ENCODE results near the gene RAD51.
A peak's percentile ranks its signal among the peaks of the same experiment; 100 is the strongest.

RAD51 gene

DNA sequence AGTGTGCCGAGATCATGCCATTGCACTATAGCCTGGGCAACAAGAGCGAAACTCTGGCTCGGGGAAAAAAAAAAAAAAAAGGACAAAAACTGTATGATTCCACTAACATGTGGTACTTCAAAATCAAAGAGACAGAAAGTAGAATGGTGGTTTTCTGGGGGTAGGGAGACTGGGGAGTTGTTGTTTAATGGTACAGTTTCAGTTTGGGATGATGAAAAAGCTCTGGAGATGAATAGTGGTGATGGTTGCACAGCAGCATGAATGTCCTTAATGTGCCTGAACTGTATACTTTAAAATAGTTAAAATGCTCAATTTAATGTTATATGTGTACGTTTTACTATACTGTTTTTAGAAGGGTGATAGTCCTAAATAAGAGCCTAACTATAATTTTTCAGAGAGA lies 27.4 kb downstream of the RAD51 start:
- Histone ChIP-seq H3K79me2 (ENCODE audit: insufficient read depth, low read depth) (no peaks in the 10 kb centered on the region), H3K4me2 (no peak overlapping the region), H3K36me3 (ENCODE audit: insufficient read depth) (no peaks in the 10 kb centered on the region; the same call in 1 of the 2 replicates)

GRCh38 chr15:40722934-40723333 lies 28.0 kb downstream of the RAD51 start:
- H3K9ac ChIP-seq, result no peak overlapping the region
- H3K27ac ChIP-seq, result no peak overlapping the region
- H3K36me3 ChIP-seq (ENCODE audit: insufficient read depth), result no peaks in the 10 kb centered on the region; the same call in 1 of the 2 replicates
- H3K27me3 ChIP-seq (ENCODE audit: insufficient read depth, low read depth), result no peaks in the 10 kb centered on the region
- H3K4me2 ChIP-seq, result no peak overlapping the region
- TF ChIP-seq, protein P1, sequence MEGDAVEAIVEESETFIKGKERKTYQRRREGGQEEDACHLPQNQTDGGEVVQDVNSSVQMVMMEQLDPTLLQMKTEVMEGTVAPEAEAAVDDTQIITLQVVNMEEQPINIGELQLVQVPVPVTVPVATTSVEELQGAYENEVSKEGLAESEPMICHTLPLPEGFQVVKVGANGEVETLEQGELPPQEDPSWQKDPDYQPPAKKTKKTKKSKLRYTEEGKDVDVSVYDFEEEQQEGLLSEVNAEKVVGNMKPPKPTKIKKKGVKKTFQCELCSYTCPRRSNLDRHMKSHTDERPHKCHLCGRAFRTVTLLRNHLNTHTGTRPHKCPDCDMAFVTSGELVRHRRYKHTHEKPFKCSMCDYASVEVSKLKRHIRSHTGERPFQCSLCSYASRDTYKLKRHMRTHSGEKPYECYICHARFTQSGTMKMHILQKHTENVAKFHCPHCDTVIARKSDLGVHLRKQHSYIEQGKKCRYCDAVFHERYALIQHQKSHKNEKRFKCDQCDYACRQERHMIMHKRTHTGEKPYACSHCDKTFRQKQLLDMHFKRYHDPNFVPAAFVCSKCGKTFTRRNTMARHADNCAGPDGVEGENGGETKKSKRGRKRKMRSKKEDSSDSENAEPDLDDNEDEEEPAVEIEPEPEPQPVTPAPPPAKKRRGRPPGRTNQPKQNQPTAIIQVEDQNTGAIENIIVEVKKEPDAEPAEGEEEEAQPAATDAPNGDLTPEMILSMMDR (conservative IDR thresholded peaks at IDR 0.05; ENCODE audit: low read depth, low read length), result no peak
- H3K4me1 ChIP-seq (ENCODE audit: low read depth, poor library complexity, severe bottlenecking), result peaks cover 38% of the 10 kb centered on the region
- no peak overlapping the region for H3K4me3 ChIP-seq (IDR thresholded peaks at IDR 0.05; ENCODE audit: insufficient read depth, low read depth, low read length)
- no peaks in the 10 kb centered on the region for H4K20me1 ChIP-seq (ENCODE audit: insufficient read depth)
- H3K79me2 ChIP-seq (ENCODE audit: insufficient read depth, low read depth), result no peaks in the 10 kb centered on the region
- no peak overlapping the region for H2AFZ ChIP-seq (ENCODE audit: low read depth)

More for the DNA sequence above, 27.4 kb downstream of the RAD51 start:
- no peak overlapping the region; the same call in 1 of the 2 replicates for H3K27ac ChIP-seq
- no peak overlapping the region for H2AFZ ChIP-seq (ENCODE audit: low read depth)
- no peak overlapping the region for H3K4me3 ChIP-seq (IDR thresholded peaks at IDR 0.05; ENCODE audit: insufficient read depth, low read depth, low read length)
- no peaks in the 10 kb centered on the region for H4K20me1 ChIP-seq (ENCODE audit: insufficient read depth)
- H3K4me1 ChIP-seq (ENCODE audit: low read depth, poor library complexity, severe bottlenecking), result peaks cover 38% of the 10 kb centered on the region
- TF ChIP-seq, protein P1 (conservative IDR thresholded peaks at IDR 0.05; ENCODE audit: low read depth, low read length), result no peak
- H3K27me3 ChIP-seq (ENCODE audit: insufficient read depth, low read depth), result no peaks in the 10 kb centered on the region
- H3K9ac ChIP-seq, result no peak overlapping the region

GRCh38 chr15:40723919-40724318 lies 28.9 kb downstream of the RAD51 start:
- H3K36me3 ChIP-seq (ENCODE audit: insufficient read depth), result no peaks in the 10 kb centered on the region; the same call in 1 of the 2 replicates
- no peak overlapping the region for H3K4me3 ChIP-seq (IDR thresholded peaks at IDR 0.05; ENCODE audit: insufficient read depth, low read depth, low read length)
- no peak overlapping the region for H2AFZ ChIP-seq (ENCODE audit: low read depth)
- peaks cover 38% of the 10 kb centered on the region for H3K4me1 ChIP-seq (ENCODE audit: low read depth, poor library complexity, severe bottlenecking)
- no peaks in the 10 kb centered on the region for H3K79me2 ChIP-seq (ENCODE audit: insufficient read depth, low read depth)
- H3K27me3 ChIP-seq (ENCODE audit: insufficient read depth, low read depth), result no peaks in the 10 kb centered on the region
- TF ChIP-seq, protein P1 (conservative IDR thresholded peaks at IDR 0.05; ENCODE audit: low read depth, low read length), result no peak
- H3K27ac ChIP-seq, result no peak overlapping the region
- no peak overlapping the region for H3K4me2 ChIP-seq
- no peak overlapping the region for H3K9ac ChIP-seq
- no peaks in the 10 kb centered on the region for H4K20me1 ChIP-seq (ENCODE audit: insufficient read depth)

DNA sequence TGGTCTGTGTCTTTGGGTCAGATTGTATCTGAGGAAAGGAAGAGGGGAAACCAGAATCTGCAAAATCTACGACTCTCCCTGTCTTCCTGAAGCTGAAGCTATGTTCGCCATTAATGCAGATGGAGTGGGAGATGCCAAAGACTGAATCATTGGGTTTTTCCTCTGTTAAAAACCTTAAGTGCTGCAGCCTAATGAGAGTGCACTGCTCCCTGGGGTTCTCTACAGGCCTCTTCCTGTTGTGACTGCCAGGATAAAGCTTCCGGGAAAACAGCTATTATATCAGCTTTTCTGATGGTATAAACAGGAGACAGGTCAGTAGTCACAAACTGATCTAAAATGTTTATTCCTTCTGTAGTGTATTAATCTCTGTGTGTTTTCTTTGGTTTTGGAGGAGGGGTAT lies 36.1 kb downstream of the RAD51 start:
- no peak overlapping the region for H3K9ac ChIP-seq
- peak overlapping the region; percentile 17; the same call in 1 of the 2 replicates for H3K4me2 ChIP-seq
- H3K36me3 ChIP-seq (ENCODE audit: insufficient read depth), result 0 out of 2 replicates have a peak, but pooled peaks cover 3% of the 10 kb centered on the region
- peak overlapping the region; percentile 86 for H3K27ac ChIP-seq
- H3K4me1 ChIP-seq (ENCODE audit: low read depth, poor library complexity, severe bottlenecking), result peaks cover 65% of the 10 kb centered on the region
- no peak overlapping the region for H2AFZ ChIP-seq (ENCODE audit: low read depth)
- no peaks in the 10 kb centered on the region for H3K27me3 ChIP-seq (ENCODE audit: insufficient read depth, low read depth)
- no peak overlapping the region for H3K4me3 ChIP-seq (IDR thresholded peaks at IDR 0.05; ENCODE audit: insufficient read depth, low read depth, low read length)
- H3K79me2 ChIP-seq (ENCODE audit: insufficient read depth, low read depth), result no peaks in the 10 kb centered on the region; the same call in 1 of the 2 replicates
- TF ChIP-seq, protein P1 (conservative IDR thresholded peaks at IDR 0.05; ENCODE audit: low read depth, low read length), result no peak
- H4K20me1 ChIP-seq (ENCODE audit: insufficient read depth), result no peaks in the 10 kb centered on the region
